Spleen (tissue), 11 donors: ENCODE measurements around the gene OR2M4. TPM values are rescaled to one million over a fixed set of nuclear protein-coding genes. Genes with fewer than 3 reads are reported as not detected.

Experiments used
- DNase-seq: peaks from one replicate; pipeline ENCODE4 v3.0.0-alpha.2; 2020
- H3K27ac ChIP-seq, 8 donors: fragments of 200-600 bp; sonication (generic) in 7 of 8; 1 replicate in 4 of 8; 2 replicates in 4 of 8; pipeline versions ENCODE4 v1.5.0 to v1.8.0; 2016 to 2021; ENCODE audit warnings: inconsistent platforms in 4 of 8, mild to moderate bottlenecking in 4 of 8, moderate library complexity in 1 of 8
- H3K27me3 ChIP-seq, 7 donors: fragments of 200-600 bp; sonication (generic) in 6 of 7; replicated peaks in 1 of 7; 1 replicate in 4 of 7; 2 replicates in 3 of 7; pipeline versions ENCODE4 v1.5.0 to v1.8.0; 2016 to 2021; ENCODE audit warnings: inconsistent platforms in 3 of 7, mild to moderate bottlenecking in 1 of 7
- H3K36me3 ChIP-seq, 6 donors: fragments of 200-600 bp; sonication (generic) in 5 of 6; 1 replicate in 4 of 6; 2 replicates in 2 of 6; pipeline versions ENCODE4 v1.5.0 to v1.8.0; 2016 to 2021; ENCODE audit warnings: inconsistent platforms in 2 of 6
- H3K4me1 ChIP-seq, 6 donors: fragments of 200-600 bp; sonication (generic) in 5 of 6; 1 replicate in 3 of 6; 2 replicates in 3 of 6; pipeline versions ENCODE4 v1.5.0 to v1.8.0; 2016 to 2021; ENCODE audit warnings: inconsistent platforms in 3 of 6
- H3K4me3 ChIP-seq, 8 donors: fragments of 200-600 bp; sonication (generic) in 7 of 8; 1 replicate in 4 of 8; 2 replicates in 4 of 8; pipeline versions ENCODE4 v1.5.0 to v1.8.0; 2016 to 2021; ENCODE audit warnings: inconsistent platforms in 4 of 8, mild to moderate bottlenecking in 4 of 8, moderate library complexity in 2 of 8
- H3K9me3 ChIP-seq, 8 donors: fragments of 200-600 bp; sonication (generic) in 7 of 8; 1 replicate in 4 of 8; 2 replicates in 4 of 8; pipeline versions ENCODE4 v1.5.0 to v1.8.0; 2016 to 2021; ENCODE audit warnings: inconsistent platforms in 4 of 8
- POLR2A ChIP-seq, 3 donors: fragments of 450-650 bp; IDR thresholded peaks; one replicate each; pipeline ENCODE4 v1.5.1; 2017; ENCODE audit warnings: antibody characterized with exemption in 3 of 3, mild to moderate bottlenecking in 1 of 3
- POLR2AphosphoS5 ChIP-seq, 3 donors: sonication (generic); formaldehyde crosslinking; IDR thresholded peaks; one replicate each; pipeline ENCODE4 v1.5.1; 2017; ENCODE audit warnings: antibody characterized with exemption in 3 of 3
- WGBS, 5 donors: extraction: QIAGEN DNeasy Blood & Tissue Kit in 3 of 5; methylation state at CpG; one replicate each; pipeline versions ENCODE4 v1.1.5 to v1.1.7; 2013 to 2018; 5-methylcytosine and 5-hydroxymethylcytosine counted together
- intact Hi-C: fragments of 100-400 bp; cut with DNase I; formaldehyde crosslinking; loops from one replicate; pipeline ENCODE4 v1.15.0; 2023; ENCODE audit warnings: low total_unique reads
- polyA plus RNA-seq, 3 donors: library from polyadenylated mRNA; stranded (reverse); fragments of 200-250 nt; gene quantifications; one replicate each; pipeline ENCODE4 v1.2.1, GENCODE V29; 2013
- total RNA-seq, 7 donors: library from RNA; depleted of rRNA in 3 of 7; stranded (reverse); fragments of >200 nt in 3 of 7; fragmentation: NEBNext Ultra II Directional in 4 of 7; extraction: Animal tissue kit (Norgen Biotek cat#: 25700) in 4 of 7; gene quantifications; one replicate each; pipeline versions ENCODE4 v1.1.0 to v1.2.1, GENCODE V29; 2016 to 2021
- TF ChIP-seq, protein P1 (sequence below), 11 experiments: fragments of 200-600 bp in 7 of 11; fragments of 450-650 bp in 4 of 11; sonication (generic) in 4 of 11; IDR thresholded peaks in 8 of 11; conservative IDR thresholded peaks in 3 of 11; 1 replicate in 7 of 11; 2 replicates in 4 of 11; pipeline versions ENCODE4 v1.4.0 to v1.8.0; 2016 to 2021; ENCODE audit warnings: antibody characterized with exemption in 11 of 11, inconsistent platforms in 4 of 11, mild to moderate bottlenecking in 1 of 11
- donor health status: healthy with polysubstance abuse.
- donor health status: DM: no; HTN: no; CAD: no; lungs with moderate emphysema.
- donor health status: DM: no; HTN: no; CAD: no.
- donor health status: Bipolar disorder and iron deficiency.
- donor health status: healthy.
- donor health status: DM: no; HTN: no; CAD: no.
- donor health status: DM: yes; HTN: yes; CAD: no.

Gene OR2M4
- total and polyA plus RNA-seq, 10 donors: 0.02 TPM; not detected in 9

GRCh38 chr1:248277876-248278275 lies 46.7 kb downstream of the OR2M4 start, which contains the start of gene OR2T33:
OR2T33 (minus strand) TSS chr1:248277976; CDS start chr1:248273814, 4,162 bp downstream.
- Histone ChIP-seq H3K4me3 (no peak within 1 kb of the TSS), H3K36me3 (no peaks in the 10 kb centered on the region), H3K4me1 (no peaks in the 10 kb centered on the region), H3K27ac (no peak within 1 kb of the TSS), H3K9me3 (peaks cover 0 to 7% (median 2%) of the 10 kb centered on the region in 8 donors), H3K27me3 (no peaks in the 10 kb centered on the region)
- no peak for TF ChIP-seq POLR2AphosphoS5 (IDR thresholded peaks at IDR 0.05)
- TF ChIP-seq, protein P1, sequence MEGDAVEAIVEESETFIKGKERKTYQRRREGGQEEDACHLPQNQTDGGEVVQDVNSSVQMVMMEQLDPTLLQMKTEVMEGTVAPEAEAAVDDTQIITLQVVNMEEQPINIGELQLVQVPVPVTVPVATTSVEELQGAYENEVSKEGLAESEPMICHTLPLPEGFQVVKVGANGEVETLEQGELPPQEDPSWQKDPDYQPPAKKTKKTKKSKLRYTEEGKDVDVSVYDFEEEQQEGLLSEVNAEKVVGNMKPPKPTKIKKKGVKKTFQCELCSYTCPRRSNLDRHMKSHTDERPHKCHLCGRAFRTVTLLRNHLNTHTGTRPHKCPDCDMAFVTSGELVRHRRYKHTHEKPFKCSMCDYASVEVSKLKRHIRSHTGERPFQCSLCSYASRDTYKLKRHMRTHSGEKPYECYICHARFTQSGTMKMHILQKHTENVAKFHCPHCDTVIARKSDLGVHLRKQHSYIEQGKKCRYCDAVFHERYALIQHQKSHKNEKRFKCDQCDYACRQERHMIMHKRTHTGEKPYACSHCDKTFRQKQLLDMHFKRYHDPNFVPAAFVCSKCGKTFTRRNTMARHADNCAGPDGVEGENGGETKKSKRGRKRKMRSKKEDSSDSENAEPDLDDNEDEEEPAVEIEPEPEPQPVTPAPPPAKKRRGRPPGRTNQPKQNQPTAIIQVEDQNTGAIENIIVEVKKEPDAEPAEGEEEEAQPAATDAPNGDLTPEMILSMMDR (IDR thresholded peaks at IDR 0.05 in 8 of 11, conservative IDR thresholded peaks at IDR 0.05 in 3 of 11): no peak
- TF ChIP-seq POLR2A (IDR thresholded peaks at IDR 0.05): no peak
- intact Hi-C loops: no loop called here
- 24 to 63% (median 54%) methylated on average over 1 of the region's 1 CpG for WGBS, 5 donors
- no peak for DNase-seq

- intact Hi-C loops: no loop called here
- H3K36me3 ChIP-seq: no peaks in the 10 kb centered on the region
- no peaks in the 10 kb centered on the region for H3K9me3 ChIP-seq
- TF ChIP-seq, protein P1 (IDR thresholded peaks at IDR 0.05 in 8 of 11, conservative IDR thresholded peaks at IDR 0.05 in 3 of 11): no peak
- TF ChIP-seq POLR2AphosphoS5 (IDR thresholded peaks at IDR 0.05) (no peak), POLR2A (IDR thresholded peaks at IDR 0.05) (no peak)
- no peaks in the 10 kb centered on the region for H3K4me1 ChIP-seq
- 16 to 25% (median 24%) methylated on average over 6 of the region's 6 CpGs for WGBS, 5 donors
- DNase-seq: no peak
- no peak overlapping the region for H3K4me3 ChIP-seq
- H3K27me3 ChIP-seq: no peaks in the 10 kb centered on the region
- H3K27ac ChIP-seq: no peak overlapping the region
These were observed 57.2 kb downstream of the OR2M4 start for GRCh38 chr1:248288391-248288790.

Other genes with a start within 250 kb of the OR2M4 start
- gene OR2L5, start 217.8 kb upstream of the OR2M4 start, total RNA-seq: 1 to 10 TPM in 1 of 7 donors, under 1 TPM in 6; 0.29 to 3.1 (median 0.46) TPM
- gene OR2L5, start 217.8 kb upstream of the OR2M4 start, polyA plus RNA-seq: under 1 TPM in 1 of 3 donors, not detected in 2; 0.03 TPM
- gene OR2L2, start 201.3 kb upstream of the OR2M4 start, total RNA-seq: 1 to 10 TPM in 4 of 7 donors, under 1 TPM in 3; 0.19 to 5.2 (median 1.0) TPM
- gene OR2L2, start 201.3 kb upstream of the OR2M4 start, polyA plus RNA-seq: under 1 TPM; 0.04 to 0.32 (median 0.05) TPM
- 1 to 10 TPM in 1 of 7 donors, under 1 TPM in 6; 0.27 to 1.0 (median 0.32) TPM for gene OR2L3, start 184.6 kb upstream of the OR2M4 start, total RNA-seq
- gene OR2L3, start 184.6 kb upstream of the OR2M4 start, polyA plus RNA-seq: under 1 TPM in 1 of 3 donors, not detected in 2; 0.06 TPM
- 1 to 10 TPM in 1 of 7 donors, under 1 TPM in 4, not detected in 2; 0.23 to 1.1 (median 0.60) TPM for gene OR2L13, start 136.2 kb upstream of the OR2M4 start, total RNA-seq
- gene OR2L13, start 136.2 kb upstream of the OR2M4 start, polyA plus RNA-seq: under 1 TPM; 0.14 to 0.32 (median 0.22) TPM
- gene OR2M5, start 86.3 kb upstream of the OR2M4 start, total RNA-seq: not detected
- not detected for gene OR2M5, start 86.3 kb upstream of the OR2M4 start, polyA plus RNA-seq
- not detected for gene OR2M2, start 56.6 kb upstream of the OR2M4 start, total RNA-seq
- not detected for gene OR2M2, start 56.6 kb upstream of the OR2M4 start, polyA plus RNA-seq
- gene OR2M3, start 34.2 kb upstream of the OR2M4 start, total RNA-seq: under 1 TPM in 2 of 7 donors, not detected in 5; 0.03 to 0.13 TPM
- not detected for gene OR2M3, start 34.2 kb upstream of the OR2M4 start, polyA plus RNA-seq
- gene OR2T33, start 46.6 kb downstream of the OR2M4 start, total RNA-seq: not detected
- gene OR2T33, start 46.6 kb downstream of the OR2M4 start, polyA plus RNA-seq: not detected
- not detected for gene OR2T12, start 72.0 kb downstream of the OR2M4 start, total RNA-seq
- gene OR2T12, start 72.0 kb downstream of the OR2M4 start, polyA plus RNA-seq: not detected
- not detected for gene OR2M7, start 93.2 kb downstream of the OR2M4 start, total RNA-seq
- not detected for gene OR2M7, start 93.2 kb downstream of the OR2M4 start, polyA plus RNA-seq
- not detected for gene OR14C36, start 117.4 kb downstream of the OR2M4 start, total RNA-seq
- not detected for gene OR14C36, start 117.4 kb downstream of the OR2M4 start, polyA plus RNA-seq
- not detected for gene OR2T4, start 130.2 kb downstream of the OR2M4 start, total RNA-seq
- not detected for gene OR2T4, start 130.2 kb downstream of the OR2M4 start, polyA plus RNA-seq
- not detected for gene OR2T6, start 144.3 kb downstream of the OR2M4 start, total RNA-seq
- gene OR2T6, start 144.3 kb downstream of the OR2M4 start, polyA plus RNA-seq: not detected
- gene OR2T1, start 171.6 kb downstream of the OR2M4 start, total RNA-seq: not detected
- gene OR2T1, start 171.6 kb downstream of the OR2M4 start, polyA plus RNA-seq: not detected
- 1 to 10 TPM in 1 of 7 donors, under 1 TPM in 6; 0.26 to 1.0 (median 0.51) TPM for gene OR2T2, start 214.2 kb downstream of the OR2M4 start, total RNA-seq
- gene OR2T2, start 214.2 kb downstream of the OR2M4 start, polyA plus RNA-seq: not detected
- under 1 TPM in 2 of 7 donors, not detected in 5; 0.63 to 0.77 TPM for gene OR2T3, start 241.9 kb downstream of the OR2M4 start, total RNA-seq
- gene OR2T3, start 241.9 kb downstream of the OR2M4 start, polyA plus RNA-seq: not detected